Activated CD4-positive, alpha-beta T cell treated with anti-CD3 and anti-CD28 coated beads, Interleukin-2, Interleukin-4, amounts not matched to agents 100 ng/mL and 50 ng/mL, durations not matched to agents 16 hours and 8 hours (primary cell): ENCODE data around the gene SMIM13.

Source experiments
- DNase-seq: peaks from one replicate; pipeline ENCODE4 v3.0.0-alpha.2; 2020; ENCODE audit warnings: low spot score

The SMIM13 gene

DNA sequence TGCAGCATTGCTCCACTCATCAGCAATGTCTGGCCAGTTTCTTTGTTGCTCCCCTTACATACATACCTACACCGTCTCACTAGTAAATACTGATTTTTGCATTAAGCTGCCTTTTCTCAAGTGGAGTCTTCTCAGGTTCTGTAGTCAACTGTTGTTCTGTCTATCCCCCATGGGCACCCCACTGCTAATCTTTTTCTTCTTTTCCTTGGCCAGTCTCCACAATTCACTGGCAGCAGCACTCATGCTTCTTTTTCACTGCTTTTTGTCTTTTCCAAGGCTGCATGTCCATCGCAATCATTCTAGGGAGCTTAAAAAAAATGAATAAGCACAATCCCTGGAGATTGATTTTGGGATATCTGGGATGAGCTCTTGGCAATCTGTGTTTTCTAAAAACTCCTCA is 28.2 kb downstream of the SMIM13 start:
- no peak for DNase-seq

DNA sequence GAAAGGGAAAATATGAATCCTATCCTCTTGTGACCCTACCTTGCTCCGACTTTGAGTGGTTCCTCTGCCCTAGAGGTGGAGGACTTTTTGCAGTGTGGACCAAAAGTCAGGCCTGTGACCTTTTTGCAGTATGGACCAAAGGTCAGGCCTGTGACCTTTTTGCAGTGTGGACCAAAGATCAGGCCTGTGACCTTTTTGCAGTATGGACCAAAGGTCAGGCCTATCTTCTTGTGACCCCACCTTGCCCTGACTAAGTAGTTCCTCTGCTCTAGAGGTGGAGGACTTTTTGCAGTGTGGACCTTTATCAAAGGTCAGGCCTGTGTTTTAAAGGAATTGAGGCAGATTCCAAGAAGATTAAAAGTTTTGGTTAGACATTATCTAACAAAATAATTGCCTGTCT is 28.7 kb downstream of the SMIM13 start:
- no peak for DNase-seq

DNA sequence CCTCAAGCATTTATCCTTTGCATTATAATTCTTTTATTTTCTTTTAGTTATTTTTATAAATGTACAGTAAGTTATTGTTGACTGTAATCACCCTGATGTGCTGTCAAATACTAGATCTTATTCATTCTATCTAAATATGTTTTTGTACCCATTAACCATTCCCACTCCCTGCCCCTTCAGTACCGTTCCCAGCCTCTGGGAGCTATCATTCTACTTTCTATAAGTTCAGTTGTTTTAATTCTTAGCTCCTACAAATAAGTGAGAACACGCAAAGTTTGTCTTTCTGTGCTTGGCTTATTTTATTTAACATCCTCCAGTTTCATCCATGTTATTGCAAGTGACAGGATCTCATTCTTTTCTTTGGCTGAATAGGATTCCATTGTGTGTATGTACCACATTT is 30.3 kb downstream of the SMIM13 start:
- DNase-seq = no peak

DNA sequence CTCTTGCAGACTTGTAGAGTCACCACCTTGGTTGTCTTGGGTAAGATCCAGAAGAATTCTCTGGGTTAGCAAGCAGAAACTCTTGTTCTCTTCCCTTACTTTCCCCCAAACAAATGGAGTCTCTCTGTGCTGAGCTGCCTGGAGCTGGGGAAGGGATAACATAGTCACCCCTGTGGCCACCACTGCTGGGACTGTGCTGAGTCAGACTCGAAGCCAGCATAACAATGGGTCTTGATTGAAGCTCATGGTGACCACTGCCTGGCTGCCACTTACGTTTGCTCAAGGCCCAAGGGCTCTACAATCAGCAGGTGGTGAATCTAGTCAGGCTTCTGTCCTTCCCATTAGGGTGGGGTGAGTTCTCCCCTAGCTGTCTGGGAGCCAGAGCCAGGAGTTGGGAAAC is 33.2 kb downstream of the SMIM13 start:
- no peak for DNase-seq

DNA sequence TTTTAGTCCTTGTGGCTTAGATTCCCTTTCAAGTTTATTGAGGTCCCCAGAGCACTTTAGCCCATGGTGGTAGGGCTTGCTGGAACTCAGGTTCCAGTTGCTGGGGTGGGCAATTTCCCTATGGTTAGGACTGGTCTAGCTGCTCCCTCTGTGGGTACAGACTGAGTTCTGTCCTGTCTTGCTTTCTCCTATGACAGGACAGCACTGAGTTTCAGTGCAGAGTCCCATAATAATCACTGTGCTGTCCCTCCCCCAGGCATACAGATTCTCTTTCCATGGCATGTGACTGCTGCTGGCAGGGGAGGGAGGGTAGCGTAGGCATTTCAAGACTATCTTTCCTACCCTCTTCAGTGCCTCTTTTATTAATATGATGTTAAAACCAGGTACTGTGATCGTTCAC is 35.0 kb downstream of the SMIM13 start:
- no peak for DNase-seq

DNA sequence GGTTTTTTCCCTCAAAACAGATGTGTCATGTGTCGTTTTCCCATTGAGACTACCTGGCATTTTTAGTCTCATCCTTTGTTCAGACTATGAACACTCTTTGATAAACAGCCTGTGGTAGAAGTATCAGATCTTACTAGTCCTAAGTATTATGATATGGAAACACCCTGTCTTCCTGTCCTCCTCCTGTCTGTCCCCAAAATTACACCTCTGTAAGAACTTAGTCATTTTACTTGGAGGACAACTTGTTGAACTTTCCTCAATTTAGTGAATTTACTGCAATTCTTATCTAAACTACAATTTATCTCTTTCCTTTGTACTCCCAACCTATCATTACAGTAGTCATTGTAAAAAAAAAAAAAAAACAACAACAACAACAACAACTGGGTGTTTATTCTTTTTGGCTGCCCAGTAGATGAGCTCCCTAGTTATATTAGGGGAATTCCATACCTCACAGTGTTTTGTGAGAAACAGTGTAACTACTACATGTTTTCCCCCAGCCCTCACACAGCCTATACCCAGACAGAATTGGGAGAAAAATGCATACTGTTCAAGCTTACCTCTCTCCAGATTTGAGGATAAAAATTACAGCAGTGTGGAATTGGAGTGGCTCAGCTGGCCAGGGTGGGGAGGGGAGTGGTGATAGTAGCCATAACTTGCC is 36.4 kb downstream of the SMIM13 start:
- DNase-seq = no peak

DNA sequence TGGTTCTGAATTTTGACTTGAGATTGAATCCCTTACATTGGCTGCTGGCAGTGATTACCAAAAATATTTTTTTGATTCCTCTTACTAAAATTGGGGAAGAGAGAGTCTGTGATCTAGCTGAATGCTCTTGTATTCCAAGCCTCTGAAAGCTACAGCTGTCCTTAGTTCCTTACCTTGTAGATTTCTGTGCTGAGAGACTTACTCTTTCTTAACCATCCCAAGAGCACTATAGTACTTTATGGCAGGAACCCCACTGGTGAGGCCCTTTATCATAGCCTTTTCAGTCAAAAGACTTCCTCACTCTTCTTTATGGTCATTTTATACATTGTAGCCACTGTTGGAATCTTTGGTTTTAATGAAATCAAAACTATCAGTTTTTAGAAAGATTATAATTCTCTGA is 37.0 kb downstream of the SMIM13 start:
- no peak for DNase-seq

DNA sequence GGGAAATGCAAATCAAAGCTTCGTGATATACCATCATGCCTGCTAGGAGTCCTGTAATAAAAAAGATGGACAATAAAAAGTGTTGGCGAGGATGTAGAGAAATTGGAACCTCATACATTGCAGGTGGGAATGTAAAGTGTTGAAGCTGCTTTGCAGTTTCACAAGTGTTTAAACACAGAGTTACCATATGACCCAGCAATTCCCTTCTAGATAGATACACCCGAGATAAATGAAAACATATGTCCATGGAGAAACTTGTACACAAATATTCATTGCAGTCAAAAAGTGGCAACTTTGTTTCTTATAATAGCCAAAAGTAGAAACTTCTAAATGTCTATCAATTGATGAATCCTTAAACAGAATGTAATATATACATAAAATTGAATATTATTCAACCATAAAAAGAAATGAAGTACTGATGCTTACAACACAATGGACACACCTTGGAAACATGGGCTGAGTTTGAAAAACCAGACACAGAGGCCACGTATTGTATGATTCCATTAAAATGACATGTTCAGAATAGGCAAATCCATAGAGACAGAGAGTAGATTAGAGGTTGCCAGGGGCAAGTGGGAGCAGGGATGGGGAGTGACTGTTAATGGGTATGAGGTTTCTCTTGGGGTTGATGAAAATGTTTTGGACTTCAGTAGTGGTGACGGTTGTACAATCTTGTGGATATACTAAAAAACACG is 38.7 kb downstream of the SMIM13 start:
- DNase-seq = no peak

DNA sequence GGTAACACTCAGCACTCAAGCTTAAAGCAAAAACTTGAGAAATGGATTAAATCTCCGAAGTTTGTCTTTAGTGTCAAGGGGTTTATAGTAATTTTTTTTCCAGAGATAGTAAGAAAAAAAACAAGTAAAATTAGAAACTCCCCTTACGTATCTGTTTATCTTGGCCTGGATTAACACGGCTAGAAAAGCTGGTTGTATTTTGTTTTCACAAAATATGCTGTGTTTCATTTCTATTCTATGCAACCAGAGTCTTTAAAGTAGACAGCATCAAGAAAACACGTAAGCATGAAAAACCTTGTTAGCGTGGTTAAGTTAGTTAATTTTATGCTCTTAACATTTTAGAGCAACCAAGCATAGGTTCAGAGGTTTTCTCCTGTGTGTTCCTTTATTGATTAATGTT is 39.6 kb downstream of the SMIM13 start:
- no peak for DNase-seq

DNA sequence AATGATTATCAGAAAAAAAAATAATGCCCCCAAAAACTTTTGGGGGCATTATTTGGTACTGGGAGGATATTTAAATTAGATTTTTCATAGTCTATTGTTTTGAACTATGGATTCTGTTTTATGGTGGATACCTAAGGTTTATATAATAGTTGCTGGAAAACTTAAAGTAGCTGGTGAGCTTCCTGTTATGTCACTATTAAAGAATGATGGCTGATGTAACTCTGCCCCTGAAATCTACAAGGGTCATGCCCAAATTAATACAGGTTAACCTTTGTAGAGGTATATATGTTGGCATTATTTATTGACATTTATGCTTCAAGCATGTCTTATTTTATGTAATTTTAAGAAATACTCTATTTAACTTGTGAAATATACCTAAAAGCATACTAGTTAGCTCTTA is 43.2 kb downstream of the SMIM13 start:
- DNase-seq = no peak

DNA sequence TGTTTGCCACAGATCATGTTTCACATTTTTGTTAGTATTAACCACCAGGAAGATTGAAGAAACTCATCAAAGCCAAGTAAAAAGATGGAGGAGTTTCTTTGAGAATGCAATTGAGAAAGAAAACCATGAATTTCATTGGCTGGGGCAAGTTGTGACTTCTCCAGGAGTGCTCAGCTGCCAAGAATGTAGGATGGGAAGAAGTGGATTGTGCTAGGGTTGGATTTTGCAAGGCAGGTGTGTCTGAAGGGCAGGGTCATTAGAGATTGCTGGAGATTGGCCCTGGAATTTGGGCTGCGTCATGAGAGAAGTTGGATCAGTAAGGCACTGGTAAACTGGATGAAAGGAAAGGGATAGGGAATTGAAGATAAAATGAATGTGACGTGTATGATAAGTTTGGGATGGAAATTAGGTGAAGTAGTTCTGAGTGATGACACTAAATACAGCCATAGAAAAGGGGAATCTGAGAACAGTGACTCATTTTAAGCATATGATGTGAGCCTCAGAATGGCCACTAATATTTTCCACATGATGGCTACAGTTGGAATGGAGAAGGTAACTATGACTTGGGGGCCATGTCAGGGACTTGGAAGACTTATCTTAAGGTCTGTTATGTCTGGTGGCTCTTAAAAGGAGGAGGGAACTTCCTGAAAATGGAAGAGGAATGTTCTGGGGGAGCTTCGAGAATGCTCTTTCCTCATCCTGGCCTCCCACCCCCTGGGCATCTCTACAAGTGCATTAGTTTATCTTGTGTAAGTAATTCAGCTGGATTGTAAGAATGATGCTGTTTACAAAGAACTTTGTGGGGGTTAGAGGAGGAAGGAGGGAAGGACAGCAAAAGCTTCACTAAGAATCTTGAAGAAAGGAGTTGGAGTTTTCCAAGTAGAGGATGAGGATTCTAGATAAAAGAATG is 45.7 kb downstream of the SMIM13 start:
- no peak for DNase-seq

DNA sequence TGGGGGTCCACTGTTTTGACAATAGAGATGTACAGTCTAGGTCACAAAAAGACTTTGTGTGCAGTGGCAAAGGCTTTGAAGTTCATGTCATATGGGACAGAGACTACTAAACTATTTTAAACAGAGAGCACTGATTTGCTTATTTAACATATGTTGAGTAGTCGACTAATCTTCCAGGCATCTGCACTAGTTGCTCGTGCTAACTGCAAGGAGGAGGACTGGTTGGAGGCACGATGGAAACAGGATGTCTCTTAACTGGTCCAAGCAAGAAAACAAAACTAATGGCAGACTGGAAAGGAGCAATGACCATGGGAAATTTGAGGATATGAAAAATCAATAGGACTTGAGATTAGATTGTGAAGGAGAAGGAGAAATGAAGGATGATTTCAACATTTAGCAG is 46.4 kb downstream of the SMIM13 start:
- DNase-seq = no peak

DNA sequence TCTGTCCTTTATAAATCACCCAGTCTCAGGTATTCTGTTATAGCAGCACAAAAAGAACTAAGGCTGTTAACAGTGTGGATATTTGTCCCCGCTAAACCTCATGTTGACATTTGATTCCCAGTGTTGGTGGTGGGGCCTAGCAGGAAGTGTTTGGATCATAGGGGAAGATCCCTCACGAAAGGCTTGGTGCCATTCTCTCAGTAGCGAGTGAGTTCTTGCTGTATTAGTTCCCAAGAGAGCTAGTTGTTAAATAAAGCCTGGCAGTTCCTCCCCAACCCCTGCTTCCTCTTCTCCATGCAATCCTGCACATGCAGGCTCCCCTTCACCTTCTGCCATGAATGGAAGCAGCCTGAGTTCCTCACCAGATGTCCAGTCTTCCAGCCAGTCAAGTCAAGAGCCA is 47.7 kb downstream of the SMIM13 start:
- DNase-seq = no peak

DNA sequence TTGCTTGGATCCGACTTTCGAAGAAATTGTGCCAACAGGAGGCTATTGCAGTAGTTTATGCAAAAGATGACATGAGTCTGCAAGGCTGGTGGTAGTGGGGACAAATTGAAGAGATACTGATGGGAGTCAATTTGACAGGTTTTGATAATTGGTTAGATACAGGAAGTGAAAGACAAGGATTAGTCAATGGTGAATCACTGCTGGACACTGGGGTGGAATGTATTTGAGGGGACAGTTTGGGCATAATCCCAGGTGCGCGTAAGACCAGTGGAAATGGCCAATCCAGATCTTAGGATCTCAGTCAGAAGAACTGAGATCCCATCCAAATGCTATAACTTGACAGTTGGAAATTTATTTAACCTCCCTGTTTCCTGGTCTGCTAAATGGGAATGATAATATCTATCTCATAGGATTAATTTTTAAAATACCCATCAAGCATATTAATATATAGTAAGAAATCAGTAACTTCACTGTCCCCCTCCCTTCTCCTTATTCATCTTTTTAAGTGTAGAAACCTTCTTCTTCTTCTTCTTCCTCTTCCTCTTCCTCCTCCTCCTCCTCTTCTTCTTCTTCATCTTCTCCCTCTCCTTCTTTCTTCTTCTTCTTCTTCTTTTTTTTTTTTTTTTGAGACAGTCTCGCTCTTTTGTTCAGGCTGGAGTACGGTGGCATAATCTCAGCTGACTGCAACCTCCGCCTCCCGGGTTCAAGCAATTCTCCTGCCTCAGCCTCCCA is 48.8 kb downstream of the SMIM13 start:
- no peak for DNase-seq

DNA sequence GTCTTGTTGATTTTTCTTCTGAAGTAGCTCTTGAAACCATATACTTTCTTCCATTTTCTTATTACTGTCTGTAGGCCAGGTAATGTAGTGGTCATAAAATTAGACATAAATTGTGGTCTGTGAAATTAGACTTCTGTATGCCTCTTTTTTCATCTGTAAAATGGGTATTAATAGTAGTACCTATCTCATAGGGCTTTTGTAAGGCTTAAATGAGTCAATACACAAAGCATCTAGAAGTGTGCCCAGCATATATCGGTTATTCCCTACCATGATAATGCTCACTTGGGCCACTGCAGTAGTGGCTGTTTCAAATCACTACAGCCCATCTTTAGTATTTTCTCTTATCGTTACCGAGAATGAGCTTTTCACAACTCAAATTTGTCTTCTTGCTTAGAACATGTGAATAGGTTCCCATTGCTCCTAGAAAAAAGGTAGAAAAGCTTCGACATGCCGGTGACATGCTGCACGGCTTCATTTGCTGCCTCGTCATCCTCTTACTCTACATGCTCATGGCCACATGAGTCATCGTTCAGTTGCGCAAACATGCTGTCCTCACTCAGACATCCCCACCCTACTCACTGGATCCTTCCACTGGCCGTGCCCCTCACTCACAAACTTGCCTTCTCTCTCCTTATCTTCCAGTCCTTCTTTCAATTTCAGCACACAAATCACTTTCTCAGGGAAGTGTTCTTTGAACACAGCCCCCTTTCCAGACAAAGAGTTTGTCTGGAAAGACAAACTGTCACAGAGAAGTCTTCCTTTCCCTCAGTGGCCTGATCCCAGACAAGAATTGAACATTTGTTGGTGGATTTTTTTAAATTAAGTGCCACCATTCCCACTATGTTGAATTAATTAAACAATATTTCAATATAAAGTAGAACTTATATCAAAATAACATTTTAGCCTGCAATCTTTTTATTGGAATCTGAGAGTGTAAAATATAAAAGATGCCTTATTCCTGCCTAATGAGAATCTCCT is 50.0 kb downstream of the SMIM13 start:
- no peak for DNase-seq

DNA sequence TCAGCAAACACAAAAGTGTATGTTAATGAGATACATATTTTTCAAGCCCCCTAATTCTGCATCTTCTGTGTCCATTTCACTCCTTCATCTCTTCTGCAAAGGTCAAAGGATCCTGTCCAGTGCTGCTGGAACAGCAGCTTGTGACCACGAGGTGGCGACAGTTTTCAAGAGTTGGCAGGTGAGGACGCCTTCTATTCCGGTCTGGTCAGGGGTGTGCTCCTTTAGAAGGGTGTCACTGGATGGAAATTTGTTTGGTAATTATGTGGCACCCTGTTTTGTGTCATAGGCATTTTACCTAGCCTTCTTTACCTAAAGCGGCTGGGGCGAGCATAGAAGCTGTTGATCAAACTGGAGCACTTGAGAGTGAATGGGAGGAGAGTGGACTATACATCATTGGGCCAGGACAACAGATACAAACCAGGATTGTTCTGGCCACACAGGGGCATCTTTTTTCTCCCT is 50.8 kb downstream of the SMIM13 start:
- peak; percentile 82 for DNase-seq

DNA sequence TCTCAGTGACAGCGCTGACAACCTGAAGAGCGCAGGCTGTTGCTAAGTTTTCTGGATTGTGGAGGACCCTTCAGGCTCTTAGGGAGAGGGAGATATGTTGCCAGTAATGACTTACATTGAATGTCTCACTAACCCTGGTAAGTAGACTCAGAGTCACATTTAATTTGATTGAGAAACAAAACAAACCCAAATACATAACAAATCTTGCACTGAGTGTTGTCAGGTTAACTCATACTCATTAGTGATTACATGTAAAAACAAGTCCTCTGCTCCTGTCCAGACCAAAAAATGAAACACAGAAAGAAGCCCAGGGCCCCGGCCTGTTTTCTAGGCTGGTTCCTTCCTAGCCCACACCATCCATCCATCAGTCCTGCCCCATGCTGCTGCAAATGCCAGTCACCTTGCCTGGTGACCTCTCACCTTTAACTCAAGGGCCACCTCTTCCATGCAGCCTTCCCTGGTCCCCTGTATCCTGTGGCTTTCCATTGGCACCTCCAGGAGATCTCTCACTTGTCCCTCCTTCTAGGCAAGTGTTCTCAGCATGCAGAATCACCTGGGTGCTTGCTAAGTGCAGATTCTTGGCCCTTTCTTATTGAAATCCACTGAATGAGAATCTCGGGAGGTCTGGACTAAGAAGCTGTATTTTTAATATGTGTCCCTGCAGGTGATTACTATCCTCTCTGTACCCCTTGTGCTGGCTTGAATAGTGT is 52.6 kb downstream of the SMIM13 start:
- DNase-seq = no peak

DNA sequence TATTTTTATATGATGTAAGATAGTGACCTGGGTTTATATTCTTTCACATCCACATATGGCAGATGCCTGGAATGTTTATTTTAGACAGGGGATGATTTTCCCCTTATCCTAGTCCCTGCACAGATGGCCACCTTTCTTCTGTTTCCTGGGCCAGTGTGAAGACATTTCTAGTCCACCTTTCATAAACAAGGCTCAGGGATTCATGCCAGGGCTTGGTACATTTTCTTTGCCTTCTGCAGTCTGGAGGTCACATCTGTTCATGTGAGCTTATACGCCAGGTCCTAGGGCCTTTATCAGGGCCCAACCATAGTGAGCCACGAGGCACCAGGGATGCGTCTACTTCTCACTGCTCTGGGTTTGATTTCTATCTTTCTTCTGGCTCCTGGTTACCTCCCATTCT is 55.9 kb downstream of the SMIM13 start:
- no peak for DNase-seq

DNA sequence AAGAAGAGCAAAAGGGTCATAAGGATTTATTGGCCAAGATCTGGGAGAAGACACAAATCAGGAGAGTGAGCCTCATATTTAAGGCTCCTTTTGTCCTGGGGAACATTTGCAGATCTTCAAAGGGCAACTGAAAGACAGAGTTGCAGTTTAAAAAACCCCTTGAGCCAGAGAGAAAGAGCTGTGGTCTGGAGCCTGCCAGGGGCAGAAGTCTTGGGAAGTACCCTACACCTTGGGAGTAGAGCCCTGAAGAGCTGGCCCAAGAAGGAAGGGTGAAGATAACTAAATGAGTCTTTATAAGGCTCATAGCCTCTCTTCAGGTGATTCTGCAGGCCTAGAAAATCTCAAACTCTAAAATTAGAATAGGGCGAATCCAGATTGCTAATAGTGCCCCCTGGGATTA is 57.9 kb downstream of the SMIM13 start:
- no peak for DNase-seq

DNA sequence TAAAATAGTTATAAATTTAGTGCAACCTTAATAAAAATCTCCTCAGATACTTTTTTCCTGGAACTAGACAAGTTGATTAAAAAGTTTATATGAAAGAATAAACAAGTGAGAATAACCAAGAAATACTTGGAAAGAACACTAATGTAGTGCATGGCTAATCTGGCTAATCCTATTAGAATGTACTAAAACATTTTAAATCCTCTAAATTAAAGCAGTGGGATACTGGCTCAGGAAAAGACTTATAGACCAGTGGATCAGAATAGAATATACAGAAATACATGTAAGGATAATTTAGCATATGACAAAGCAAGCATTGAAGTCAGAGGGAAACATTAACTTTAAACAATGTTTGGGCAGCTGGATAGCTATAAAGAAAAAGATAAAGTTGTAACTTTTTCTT is 58.9 kb downstream of the SMIM13 start:
- DNase-seq = no peak
